K562 (cell line): Measurements from ENCODE around the gene PCP4L1. TPM values are rescaled to one million over a fixed set of nuclear protein-coding genes. Genes with fewer than 3 reads are reported as not detected.
A peak's percentile ranks its signal among the peaks of the same experiment; 100 is the strongest.

Experiments used
- ATF7 ChIP-seq: fragments of 450-650 bp; IDR thresholded peaks from 2 replicates; pipeline ENCODE4 v1.7.1; 2014; ENCODE audit warnings: mild to moderate bottlenecking, moderate library complexity
- FOXA3 ChIP-seq, 2 experiments: fragments of 450-650 bp in 1 of 2; sonication (generic) in 1 of 2; formaldehyde crosslinking; IDR thresholded peaks in 1 of 2; conservative IDR thresholded peaks in 1 of 2; 2 replicates each; pipeline versions ENCODE4 v1.4.0 to v1.8.0; 2020 to 2022; ENCODE audit warnings: mild to moderate bottlenecking in 2 of 2, missing genetic modification reagents in 1 of 2
- ILF3 ChIP-seq: fragments of 450-650 bp; IDR thresholded peaks from 2 replicates; pipeline ENCODE4 v1.6.1; 2018; ENCODE audit warnings: antibody characterized with exemption, mild to moderate bottlenecking, moderate library complexity, borderline replicate concordance
- KLF10 ChIP-seq: fragments of 250-450 bp; sonication (Bioruptor Pico); IDR thresholded peaks from 2 replicates; pipeline ENCODE4 v1.6.1; 2021; ENCODE audit warnings: matching md5 sums
- L3MBTL2 ChIP-seq: fragments of 450-650 bp; IDR thresholded peaks from 2 replicates; pipeline ENCODE4 v1.6.1; 2016; ENCODE audit warnings: mild to moderate bottlenecking, moderate library complexity
- LARP7 ChIP-seq: fragments of 450-650 bp; IDR thresholded peaks from 2 replicates; pipeline ENCODE4 v1.6.1; 2016
- LCOR ChIP-seq: sonication (generic); formaldehyde crosslinking; IDR thresholded peaks from 2 replicates; pipeline ENCODE4 v1.8.0; 2022; ENCODE audit warnings: mild to moderate bottlenecking, missing genetic modification reagents
- MCM2 ChIP-seq: fragments of 450-650 bp; IDR thresholded peaks from 2 replicates; pipeline ENCODE4 v1.6.1; 2017; ENCODE audit warnings: low read depth, mild to moderate bottlenecking
- MED1 ChIP-seq: sonication (generic); formaldehyde crosslinking; IDR thresholded peaks from 2 replicates; pipeline ENCODE4 v1.8.1; 2023; ENCODE audit warnings: missing genetic modification reagents, borderline replicate concordance
- MEF2A ChIP-seq: IDR thresholded peaks from 2 replicates; pipeline ENCODE4 v1.6.1; 2011; ENCODE audit warnings: low read depth, mild to moderate bottlenecking, low read length, moderate library complexity; ENCODE audit not compliant: control insufficient read depth
- NCOA4 ChIP-seq: fragments of 450-650 bp; IDR thresholded peaks from 2 replicates; pipeline ENCODE4 v1.6.1; 2018; ENCODE audit warnings: mild to moderate bottlenecking; ENCODE audit not compliant: partially characterized antibody
- NR2C1 ChIP-seq, 2 experiments: fragments of 450-650 bp; IDR thresholded peaks; 2 replicates each; pipeline ENCODE4 v1.6.1; 2017; ENCODE audit warnings: mild to moderate bottlenecking in 2 of 2, antibody characterized with exemption in 1 of 2, inconsistent platforms in 1 of 2, missing compliant biosample characterization in 1 of 2, missing genetic modification characterization in 1 of 2
- RBBP5 ChIP-seq: fragments of 200-600 bp; sonication (generic); IDR thresholded peaks from 2 replicates; pipeline ENCODE4 v1.6.1; 2012; ENCODE audit warnings: borderline replicate concordance, mild to moderate bottlenecking, low read length, control low read depth, inconsistent platforms; ENCODE audit not compliant: insufficient read depth, poor library complexity, severe bottlenecking
- ZNF212 ChIP-seq: fragments of 450-650 bp; formaldehyde crosslinking; IDR thresholded peaks from 2 replicates; pipeline ENCODE4 v1.4.0; 2020; ENCODE audit warnings: mild to moderate bottlenecking
- ZNF707 ChIP-seq: fragments of 250-450 bp; sonication (Bioruptor Pico); conservative IDR thresholded peaks from 2 replicates; pipeline ENCODE4 v1.8.0; 2022; ENCODE audit warnings: inconsistent platforms, mild to moderate bottlenecking, moderate library complexity
- polyA plus RNA-seq, 8 experiments: library from polyadenylated mRNA; depleted of rRNA in 4 of 8; stranded (reverse) in 5 of 8; unstranded in 3 of 8; fragments of >200 nt; fragmentation: Nextera tagmentation in 2 of 8; fragmentation: Illumina TruSeq in 1 of 8; extraction: Ambion mirVana in 2 of 8; extraction: Trizol in 1 of 8; gene quantifications; 2 replicates each; pipeline versions ENCODE4 v1.2.1 to v1.2.3, GENCODE V29; 2011 to 2014; ENCODE audit warnings: inconsistent platforms in 1 of 8, missing spikeins in 1 of 8
- total RNA-seq, 7 experiments: library from RNA; depleted of rRNA in 6 of 7; stranded (reverse); fragments of >200 nt in 6 of 7; fragmentation: Illumina TruSeq in 2 of 7; extraction: Trizol in 2 of 7; gene quantifications; 2 replicates each; pipeline versions ENCODE4 v1.2.1 to v1.2.3, GENCODE V29; 2011 to 2021; ENCODE audit warnings: low replicate concordance in 1 of 7
- TF ChIP-seq, protein P1 (sequence below): sonication (generic); formaldehyde crosslinking; IDR thresholded peaks from 2 replicates; pipeline ENCODE4 v1.9.0; 2022; ENCODE audit warnings: mild to moderate bottlenecking, missing genetic modification reagents
- TF ChIP-seq, protein P2 (sequence below): fragments of 250-450 bp; sonication (Bioruptor Pico); IDR thresholded peaks from 2 replicates; pipeline ENCODE4 v1.8.0; 2021; ENCODE audit warnings: borderline replicate concordance, mild to moderate bottlenecking, moderate library complexity; ENCODE audit not compliant: poor library complexity, severe bottlenecking
- TF ChIP-seq, protein P3 (sequence below), 2 experiments: IDR thresholded peaks; 2 replicates each; pipeline ENCODE4 v1.6.1; 2012; ENCODE audit warnings: improper control_type of control experiment in 2 of 2, low read depth in 2 of 2, low read length in 2 of 2, borderline replicate concordance in 1 of 2
- TF ChIP-seq, protein P4 (sequence below): fragments of 250-450 bp; sonication (Bioruptor Pico); IDR thresholded peaks from 2 replicates; pipeline ENCODE4 v1.4.0; 2020; ENCODE audit warnings: borderline replicate concordance
- TF ChIP-seq, protein P5 (sequence below): IDR thresholded peaks from 2 replicates; pipeline ENCODE4 v1.6.1; 2011; ENCODE audit not compliant: insufficient read length; ENCODE audit errors: extremely low read depth
- TF ChIP-seq, protein P6 (sequence below), 3 experiments: fragments of 200-800 bp in 1 of 3; sonication (Bioruptor generic) in 1 of 3; sonication (generic) in 1 of 3; formaldehyde crosslinking in 1 of 3; IDR thresholded peaks; 2 replicates each; pipeline versions ENCODE4 v1.6.1 to v1.8.0; 2016 to 2022; ENCODE audit warnings: mild to moderate bottlenecking in 2 of 3, missing compliant biosample characterization in 2 of 3, missing genetic modification characterization in 2 of 3, missing genetic modification reagents in 1 of 3

Gene PCP4L1
- total and polyA plus RNA-seq, 9 of the 15 experiments (the other 6 are each of a cell fraction or from before 2014, with no cell fraction given) = not detected

DNA sequence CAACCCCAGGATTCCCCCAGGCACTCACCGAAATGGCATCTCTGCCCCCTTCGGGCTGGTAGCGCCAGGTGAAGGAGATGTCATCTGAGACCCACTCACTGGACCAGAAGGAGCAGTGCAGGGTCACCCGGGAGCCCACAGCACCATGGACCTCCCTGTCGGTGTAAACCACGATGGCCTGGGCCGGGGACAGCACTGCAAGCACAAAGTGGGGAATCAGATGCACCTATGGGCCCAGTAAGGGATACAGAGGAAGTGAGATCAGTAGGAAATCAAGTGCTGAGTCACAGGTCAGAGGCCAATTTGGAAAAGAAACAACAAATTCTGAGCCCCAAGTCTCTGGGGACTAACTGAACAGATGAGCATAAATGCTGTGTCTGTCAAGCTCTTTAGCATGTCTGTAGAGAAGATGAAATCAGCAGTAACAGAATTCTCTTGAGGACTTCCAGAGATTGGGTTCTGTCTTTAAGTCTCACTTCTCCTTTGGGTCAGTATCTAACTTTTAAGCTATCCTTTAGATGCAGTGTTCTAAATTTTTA lies 48.8 kb downstream of the PCP4L1 start (continued):
- TF ChIP-seq, protein P1, sequence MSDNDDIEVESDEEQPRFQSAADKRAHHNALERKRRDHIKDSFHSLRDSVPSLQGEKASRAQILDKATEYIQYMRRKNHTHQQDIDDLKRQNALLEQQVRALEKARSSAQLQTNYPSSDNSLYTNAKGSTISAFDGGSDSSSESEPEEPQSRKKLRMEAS (CRISPR knock-in tag) = no peak
- TF ChIP-seq L3MBTL2 (peak; percentile 61; the same call in 1 of the 2 replicates), RBBP5 (no peak), MED1 (CRISPR knock-in tag) (no peak), MCM2 (no peak), LCOR (CRISPR knock-in tag) (no peak; the same call in 1 of the 2 replicates), ZNF707 (CRISPR knock-in tag) (no peak), NCOA4 (no peak), ILF3 (no peak), KLF10 (CRISPR knock-in tag) (no peak), FOXA3 (CRISPR knock-in tag; conservative IDR thresholded peaks at IDR 0.05 in 1 of 2, IDR thresholded peaks at IDR 0.05 in 1 of 2) (no peak), ZNF212 (CRISPR knock-in tag) (no peak), MEF2A (no peak), LARP7 (no peak), NR2C1 (IDR thresholded peaks at IDR 0.05) (peak; percentile 94), NR2C1 (tag; IDR thresholded peaks at IDR 0.05) (peak; percentile 96), ATF7 (peak; percentile 75)
- TF ChIP-seq, protein P2, sequence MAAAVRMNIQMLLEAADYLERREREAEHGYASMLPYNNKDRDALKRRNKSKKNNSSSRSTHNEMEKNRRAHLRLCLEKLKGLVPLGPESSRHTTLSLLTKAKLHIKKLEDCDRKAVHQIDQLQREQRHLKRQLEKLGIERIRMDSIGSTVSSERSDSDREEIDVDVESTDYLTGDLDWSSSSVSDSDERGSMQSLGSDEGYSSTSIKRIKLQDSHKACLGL (CRISPR knock-in tag) = no peak
- TF ChIP-seq, protein P3, sequence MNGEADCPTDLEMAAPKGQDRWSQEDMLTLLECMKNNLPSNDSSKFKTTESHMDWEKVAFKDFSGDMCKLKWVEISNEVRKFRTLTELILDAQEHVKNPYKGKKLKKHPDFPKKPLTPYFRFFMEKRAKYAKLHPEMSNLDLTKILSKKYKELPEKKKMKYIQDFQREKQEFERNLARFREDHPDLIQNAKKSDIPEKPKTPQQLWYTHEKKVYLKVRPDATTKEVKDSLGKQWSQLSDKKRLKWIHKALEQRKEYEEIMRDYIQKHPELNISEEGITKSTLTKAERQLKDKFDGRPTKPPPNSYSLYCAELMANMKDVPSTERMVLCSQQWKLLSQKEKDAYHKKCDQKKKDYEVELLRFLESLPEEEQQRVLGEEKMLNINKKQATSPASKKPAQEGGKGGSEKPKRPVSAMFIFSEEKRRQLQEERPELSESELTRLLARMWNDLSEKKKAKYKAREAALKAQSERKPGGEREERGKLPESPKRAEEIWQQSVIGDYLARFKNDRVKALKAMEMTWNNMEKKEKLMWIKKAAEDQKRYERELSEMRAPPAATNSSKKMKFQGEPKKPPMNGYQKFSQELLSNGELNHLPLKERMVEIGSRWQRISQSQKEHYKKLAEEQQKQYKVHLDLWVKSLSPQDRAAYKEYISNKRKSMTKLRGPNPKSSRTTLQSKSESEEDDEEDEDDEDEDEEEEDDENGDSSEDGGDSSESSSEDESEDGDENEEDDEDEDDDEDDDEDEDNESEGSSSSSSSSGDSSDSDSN (IDR thresholded peaks at IDR 0.05; ENCODE audit: borderline replicate concordance in 1 of 2, low read depth in 2 of 2, low read length in 2 of 2) = no peak
- TF ChIP-seq, protein P4, sequence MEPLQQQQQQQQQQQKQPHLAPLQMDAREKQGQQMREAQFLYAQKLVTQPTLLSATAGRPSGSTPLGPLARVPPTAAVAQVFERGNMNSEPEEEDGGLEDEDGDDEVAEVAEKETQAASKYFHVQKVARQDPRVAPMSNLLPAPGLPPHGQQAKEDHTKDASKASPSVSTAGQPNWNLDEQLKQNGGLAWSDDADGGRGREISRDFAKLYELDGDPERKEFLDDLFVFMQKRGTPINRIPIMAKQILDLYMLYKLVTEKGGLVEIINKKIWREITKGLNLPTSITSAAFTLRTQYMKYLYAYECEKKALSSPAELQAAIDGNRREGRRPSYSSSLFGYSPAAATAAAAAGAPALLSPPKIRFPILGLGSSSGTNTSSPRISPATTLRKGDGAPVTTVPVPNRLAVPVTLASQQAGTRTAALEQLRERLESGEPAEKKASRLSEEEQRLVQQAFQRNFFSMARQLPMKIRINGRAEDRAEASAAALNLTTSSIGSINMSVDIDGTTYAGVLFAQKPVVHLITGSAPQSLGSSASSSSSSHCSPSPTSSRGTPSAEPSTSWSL = 0 out of 2 replicates have a peak, but pooled peaks have one; percentile 32
- TF ChIP-seq, protein P5, sequence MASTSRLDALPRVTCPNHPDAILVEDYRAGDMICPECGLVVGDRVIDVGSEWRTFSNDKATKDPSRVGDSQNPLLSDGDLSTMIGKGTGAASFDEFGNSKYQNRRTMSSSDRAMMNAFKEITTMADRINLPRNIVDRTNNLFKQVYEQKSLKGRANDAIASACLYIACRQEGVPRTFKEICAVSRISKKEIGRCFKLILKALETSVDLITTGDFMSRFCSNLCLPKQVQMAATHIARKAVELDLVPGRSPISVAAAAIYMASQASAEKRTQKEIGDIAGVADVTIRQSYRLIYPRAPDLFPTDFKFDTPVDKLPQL = no peak
- TF ChIP-seq, protein P6, sequence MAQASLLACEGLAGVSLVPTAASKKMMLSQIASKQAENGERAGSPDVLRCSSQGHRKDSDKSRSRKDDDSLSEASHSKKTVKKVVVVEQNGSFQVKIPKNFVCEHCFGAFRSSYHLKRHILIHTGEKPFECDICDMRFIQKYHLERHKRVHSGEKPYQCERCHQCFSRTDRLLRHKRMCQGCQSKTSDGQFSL (CRISPR knock-in tag; IDR thresholded peaks at IDR 0.05) = no peak
- TF ChIP-seq, protein P6 (tag; IDR thresholded peaks at IDR 0.05) = no peak
